ENCODE measurements around the gene ABCC4. TPM values are rescaled to one million over a fixed set of nuclear protein-coding genes. Genes with fewer than 3 reads are reported as not detected.

Gene ABCC4
- total and polyA plus RNA-seq, 2 donors (not counting 1 experiment from before 2014, with no cell fraction given) = 35.2 to 98.8 TPM

- H3K27ac ChIP-seq (ENCODE audit: insufficient read depth, low read length) = no peak overlapping the region
- no peak for DNase-seq (ENCODE audit: low read depth in 2 of 2)
- H3K4me2 ChIP-seq (ENCODE audit: extremely low read depth, insufficient read depth, low read length) = no peak overlapping the region
- no peaks in the 10 kb centered on the region for H3K9me3 ChIP-seq (ENCODE audit: control insufficient read depth, insufficient read depth, low read depth, low read length)
- peaks cover 2% of the 10 kb centered on the region for H3K36me3 ChIP-seq (ENCODE audit: control insufficient read depth, insufficient read depth, low read length)
- H4K20me1 ChIP-seq (ENCODE audit: control insufficient read depth, extremely low read depth, insufficient read depth, low read length) = no peaks in the 10 kb centered on the region
- H2AFZ ChIP-seq (ENCODE audit: low read length) = no peak overlapping the region
- H3K9ac ChIP-seq (ENCODE audit: insufficient read depth, low read length) = no peak overlapping the region
- TF ChIP-seq EZH2 (IDR thresholded peaks at IDR 0.05; ENCODE audit: low read length, missing control alignments) (no peak), CTCF (conservative IDR thresholded peaks at IDR 0.05 in 1 of 2, IDR thresholded peaks at IDR 0.05 in 1 of 2; ENCODE audit: low read depth in 1 of 2, low read length in 2 of 2) (no peak)
- no peaks in the 10 kb centered on the region for H3K4me1 ChIP-seq (ENCODE audit: control insufficient read depth, extremely low read depth, insufficient read depth, low read length)
- H3K27me3 ChIP-seq (ENCODE audit: control insufficient read depth, insufficient read depth, low read length) = no peaks in the 10 kb centered on the region
- H3K79me2 ChIP-seq (ENCODE audit: control insufficient read depth, insufficient read depth, low read length) = no peaks in the 10 kb centered on the region
- H3K4me3 ChIP-seq (replicated peaks in 1 of 4; ENCODE audit: control extremely low read depth in 1 of 4, insufficient read depth in 1 of 4, low read depth in 3 of 4, low read length in 4 of 4) = no peak overlapping the region
These were observed 269.1 kb downstream of the ABCC4 start for GRCh38 chr13:95032121-95032520.

- TF ChIP-seq EZH2 (IDR thresholded peaks at IDR 0.05; ENCODE audit: low read length, missing control alignments) = no peak
- no peak for TF ChIP-seq CTCF (conservative IDR thresholded peaks at IDR 0.05 in 1 of 2, IDR thresholded peaks at IDR 0.05 in 1 of 2; ENCODE audit: low read depth in 1 of 2, low read length in 2 of 2)
- no peak for DNase-seq (ENCODE audit: low read depth in 2 of 2)
- Histone ChIP-seq H3K4me3 (replicated peaks in 1 of 4; ENCODE audit: control extremely low read depth in 1 of 4, insufficient read depth in 1 of 4, low read depth in 3 of 4, low read length in 4 of 4) (no peak overlapping the region), H3K79me2 (ENCODE audit: control insufficient read depth, insufficient read depth, low read length) (no peaks in the 10 kb centered on the region), H3K4me1 (ENCODE audit: control insufficient read depth, extremely low read depth, insufficient read depth, low read length) (no peaks in the 10 kb centered on the region), H3K9ac (ENCODE audit: insufficient read depth, low read length) (no peak overlapping the region), H3K27ac (ENCODE audit: insufficient read depth, low read length) (no peak overlapping the region), H2AFZ (ENCODE audit: low read length) (no peak overlapping the region), H3K9me3 (ENCODE audit: control insufficient read depth, insufficient read depth, low read depth, low read length) (no peaks in the 10 kb centered on the region), H4K20me1 (ENCODE audit: control insufficient read depth, extremely low read depth, insufficient read depth, low read length) (no peaks in the 10 kb centered on the region), H3K36me3 (ENCODE audit: control insufficient read depth, insufficient read depth, low read length) (peaks cover 2% of the 10 kb centered on the region), H3K4me2 (ENCODE audit: extremely low read depth, insufficient read depth, low read length) (no peak overlapping the region), H3K27me3 (ENCODE audit: control insufficient read depth, insufficient read depth, low read length) (no peaks in the 10 kb centered on the region)
These were observed 270.4 kb downstream of the ABCC4 start for GRCh38 chr13:95030821-95031343.

- Histone ChIP-seq H3K27me3 (ENCODE audit: control insufficient read depth, insufficient read depth, low read length) (no peaks in the 10 kb centered on the region), H3K4me1 (ENCODE audit: control insufficient read depth, extremely low read depth, insufficient read depth, low read length) (no peaks in the 10 kb centered on the region), H2AFZ (ENCODE audit: low read length) (no peak overlapping the region), H4K20me1 (ENCODE audit: control insufficient read depth, extremely low read depth, insufficient read depth, low read length) (no peaks in the 10 kb centered on the region), H3K36me3 (ENCODE audit: control insufficient read depth, insufficient read depth, low read length) (no peaks in the 10 kb centered on the region), H3K9ac (ENCODE audit: insufficient read depth, low read length) (no peak overlapping the region), H3K4me2 (ENCODE audit: extremely low read depth, insufficient read depth, low read length) (no peak overlapping the region), H3K9me3 (ENCODE audit: control insufficient read depth, insufficient read depth, low read depth, low read length) (no peaks in the 10 kb centered on the region), H3K4me3 (replicated peaks in 1 of 4; ENCODE audit: control extremely low read depth in 1 of 4, insufficient read depth in 1 of 4, low read depth in 3 of 4, low read length in 4 of 4) (no peak overlapping the region), H3K79me2 (ENCODE audit: control insufficient read depth, insufficient read depth, low read length) (no peaks in the 10 kb centered on the region), H3K27ac (ENCODE audit: insufficient read depth, low read length) (no peak overlapping the region)
- no peak for DNase-seq (ENCODE audit: low read depth in 2 of 2)
- TF ChIP-seq CTCF (conservative IDR thresholded peaks at IDR 0.05 in 1 of 2, IDR thresholded peaks at IDR 0.05 in 1 of 2; ENCODE audit: low read depth in 1 of 2, low read length in 2 of 2) = no peak
- TF ChIP-seq EZH2 (IDR thresholded peaks at IDR 0.05; ENCODE audit: low read length, missing control alignments) = no peak
These were observed 273.6 kb downstream of the ABCC4 start for GRCh38 chr13:95027638-95028037.
